NT2/D1 (cell line): ENCODE results near the gene ETHE1.

Source experiments
- DNase-seq: peaks from one replicate; pipeline ENCODE4 v3.0.0-alpha.2; 2011; ENCODE audit warnings: low read depth, low spot score
- H3K27me3 ChIP-seq: 2 replicates; pipeline ENCODE4 v1.6.0; 2011; ENCODE audit warnings: mild to moderate bottlenecking; ENCODE audit not compliant: insufficient read length, insufficient read depth
- H3K36me3 ChIP-seq: 2 replicates; pipeline ENCODE4 v1.6.1; 2011; ENCODE audit warnings: mild to moderate bottlenecking, low read length, mixed read lengths; ENCODE audit not compliant: insufficient read depth, insufficient read length
- H3K4me1 ChIP-seq: 2 replicates; pipeline ENCODE4 v1.5.1; 2011; ENCODE audit not compliant: insufficient read depth, insufficient read length
- H3K4me3 ChIP-seq: 2 replicates; pipeline ENCODE4 v1.5.1; 2011; ENCODE audit warnings: low read depth; ENCODE audit not compliant: insufficient read length
- H3K9ac ChIP-seq: 2 replicates; pipeline ENCODE4 v1.6.0; 2011; ENCODE audit warnings: low read depth; ENCODE audit not compliant: insufficient read length
- H3K9me3 ChIP-seq: 2 replicates; pipeline ENCODE4 v1.5.1; 2011; ENCODE audit warnings: mild to moderate bottlenecking, low read length; ENCODE audit not compliant: insufficient read depth
- SUZ12 ChIP-seq: IDR thresholded peaks from 2 replicates; pipeline ENCODE4 v1.6.1; 2011; ENCODE audit not compliant: insufficient read length, insufficient read depth; ENCODE audit errors: extremely low read depth
- YY1 ChIP-seq: IDR thresholded peaks from 2 replicates; pipeline ENCODE4 v1.6.1; 2011; ENCODE audit not compliant: insufficient read length, insufficient read depth
- ZNF274 ChIP-seq: IDR thresholded peaks from 2 replicates; pipeline ENCODE4 v1.6.1; 2011; ENCODE audit warnings: mild to moderate bottlenecking, low read depth, low read length

Gene ETHE1

GRCh38 chr19:43503501-43504425 is 23.2 kb downstream of the ETHE1 start:
- H3K9me3 ChIP-seq: no peaks in the 10 kb centered on the region
- TF ChIP-seq ZNF274 (no peak), YY1 (no peak), SUZ12 (no peak)
- DNase-seq: peak; percentile 86
- peak overlapping the region; percentile 83 for H3K9ac ChIP-seq
- peaks cover 12% of the 10 kb centered on the region for H3K36me3 ChIP-seq
- H3K4me3 ChIP-seq: peak overlapping the region; percentile 75
- peaks cover 5% of the 10 kb centered on the region for H3K4me1 ChIP-seq
- H3K27me3 ChIP-seq: peaks cover 24% of the 10 kb centered on the region

- DNase-seq: no peak
- Histone ChIP-seq H3K4me3 (peak overlapping the region; percentile 25), H3K4me1 (peaks cover 5% of the 10 kb centered on the region), H3K36me3 (peaks cover 7% of the 10 kb centered on the region), H3K27me3 (peaks cover 24% of the 10 kb centered on the region), H3K9ac (no peak overlapping the region), H3K9me3 (no peaks in the 10 kb centered on the region)
- no peak for TF ChIP-seq YY1
- TF ChIP-seq SUZ12: no peak
- TF ChIP-seq ZNF274: no peak
These were observed 24.5 kb downstream of the ETHE1 start for GRCh38 chr19:43502419-43502976.

GRCh38 chr19:43501661-43502418 is 25.2 kb downstream of the ETHE1 start:
- peak overlapping the region; percentile 1 for H3K9ac ChIP-seq
- H3K4me1 ChIP-seq: peaks cover 5% of the 10 kb centered on the region
- DNase-seq: no peak
- H3K4me3 ChIP-seq: peak overlapping the region; percentile 25
- H3K27me3 ChIP-seq: peaks cover 24% of the 10 kb centered on the region
- H3K9me3 ChIP-seq: no peaks in the 10 kb centered on the region
- no peak for TF ChIP-seq SUZ12
- no peak for TF ChIP-seq ZNF274
- no peak for TF ChIP-seq YY1
- peaks cover 12% of the 10 kb centered on the region for H3K36me3 ChIP-seq

- TF ChIP-seq SUZ12 (no peak), ZNF274 (no peak), YY1 (no peak)
- peaks cover 23% of the 10 kb centered on the region for H3K36me3 ChIP-seq
- H3K4me1 ChIP-seq: peaks cover 5% of the 10 kb centered on the region
- DNase-seq: no peak
- no peaks in the 10 kb centered on the region for H3K9me3 ChIP-seq
- H3K4me3 ChIP-seq: no peak overlapping the region
- H3K9ac ChIP-seq: no peak overlapping the region
- peaks cover 15% of the 10 kb centered on the region for H3K27me3 ChIP-seq
These were observed 28.0 kb downstream of the ETHE1 start for GRCh38 chr19:43499042-43499441.

GRCh38 chr19:43498233-43498842 is 28.7 kb downstream of the ETHE1 start:
- TF ChIP-seq ZNF274: no peak
- TF ChIP-seq SUZ12: no peak
- TF ChIP-seq YY1: no peak

GRCh38 chr19:43496960-43497359 is 30.0 kb downstream of the ETHE1 start:
- H3K4me3 ChIP-seq: no peak overlapping the region
- no peak for DNase-seq
- no peaks in the 10 kb centered on the region for H3K27me3 ChIP-seq
- H3K9me3 ChIP-seq: no peaks in the 10 kb centered on the region
- H3K36me3 ChIP-seq: peaks cover 21% of the 10 kb centered on the region
- no peaks in the 10 kb centered on the region for H3K4me1 ChIP-seq
- no peak overlapping the region for H3K9ac ChIP-seq
- TF ChIP-seq YY1: no peak
- TF ChIP-seq ZNF274: no peak
- TF ChIP-seq SUZ12: no peak

More at GRCh38 chr19:43498233-43498842, 28.7 kb downstream of the ETHE1 start:
- no peak for DNase-seq
- Histone ChIP-seq H3K36me3 (peaks cover 23% of the 10 kb centered on the region), H3K27me3 (peaks cover 9% of the 10 kb centered on the region), H3K9ac (no peak overlapping the region), H3K4me3 (no peak overlapping the region), H3K9me3 (no peaks in the 10 kb centered on the region), H3K4me1 (peaks cover 5% of the 10 kb centered on the region)
